Right lobe of liver (tissue), 6 donors: ENCODE measurements around the gene RANBP17. TPM values are rescaled to one million over a fixed set of nuclear protein-coding genes. Genes with fewer than 3 reads are reported as not detected.

Experiments used
- ATAC-seq, 4 donors: fragments of 200-7000 bp; cut with Tn5 transposase; one replicate each; pipeline ENCODE4 v1.9.1; 2020; ENCODE audit warnings: mild to moderate bottlenecking in 4 of 4, moderate library complexity in 4 of 4
- DNase-seq, 3 donors: peaks; one replicate each; pipeline ENCODE4 v3.0.0-alpha.2; 2020
- H3K27ac ChIP-seq, 3 donors: fragments of 200-600 bp; one replicate each; pipeline ENCODE4 v1.8.0; 2022
- H3K27me3 ChIP-seq, 2 donors: fragments of 200-600 bp; one replicate each; pipeline ENCODE4 v1.8.0; 2022
- H3K36me3 ChIP-seq, 4 donors: fragments of 200-600 bp; sonication (generic) in 1 of 4; one replicate each; pipeline versions ENCODE4 v1.5.1 to v1.8.0; 2017 to 2022; ENCODE audit warnings: control low read depth in 1 of 4
- H3K4me1 ChIP-seq, 4 donors: fragments of 200-600 bp; sonication (generic) in 1 of 4; one replicate each; pipeline versions ENCODE4 v1.5.1 to v1.8.0; 2017 to 2022; ENCODE audit warnings: control low read depth in 1 of 4
- H3K4me3 ChIP-seq, 3 donors: fragments of 200-600 bp; one replicate each; pipeline ENCODE4 v1.8.0; 2022
- H3K9me3 ChIP-seq, 4 donors: fragments of 200-600 bp; sonication (generic) in 1 of 4; one replicate each; pipeline versions ENCODE4 v1.5.1 to v1.8.0; 2017 to 2022; ENCODE audit warnings: control low read depth in 1 of 4
- CTCF ChIP-seq, 4 donors: fragments of 200-600 bp in 3 of 4; fragments of 450-650 bp in 1 of 4; IDR thresholded peaks; one replicate each; pipeline versions ENCODE4 v1.5.1 to v1.8.0; 2016 to 2022; ENCODE audit warnings: antibody characterized with exemption in 4 of 4, mild to moderate bottlenecking in 2 of 4
- POLR2A ChIP-seq: fragments of 450-650 bp; IDR thresholded peaks from one replicate; pipeline ENCODE4 v1.6.1; 2017; ENCODE audit warnings: antibody characterized with exemption, mild to moderate bottlenecking
- WGBS: methylation state at CpG from one replicate; pipeline ENCODE4 v1.1.6; 2018; ENCODE audit warnings: low coverage, low lambda C conversion rate; ENCODE audit not compliant: insufficient coverage; ENCODE audit errors: missing lambda C conversion rate; 5-methylcytosine and 5-hydroxymethylcytosine counted together
- intact Hi-C, 2 donors: fragments of 100-400 bp; cut with DNase I; formaldehyde crosslinking; loops; one replicate each; pipeline versions ENCODE4 v1.11.2 to v1.14.1; 2022
- total RNA-seq, 6 experiments: library from RNA; depleted of rRNA in 2 of 6; stranded (reverse); fragments of >200 nt in 2 of 6; fragmentation: NEBNext Ultra II Directional in 3 of 6; extraction: Animal tissue kit (Norgen Biotek cat#: 25700) in 3 of 6; gene quantifications; one replicate each; pipeline versions ENCODE4 v1.1.0 to v1.2.4, GENCODE V29; 2016 to 2023
- donor health status: DM: no; HTN: yes; CAD: no.
- donor health status: DM: no; HTN: no; CAD: no.
- donor health status: DM: no; HTN: no; CAD: no.
- donor health status: DM: no; HTN: yes; CAD: no.
- donor health status: DM: no; HTN: yes; CAD: no.

The RANBP17 gene
- total RNA-seq, 6 experiments from 2014 or later, result 1.5 to 5.7 (median 4.7) TPM

- H3K36me3 ChIP-seq, result no peaks in the 10 kb centered on the region
- H3K4me1 ChIP-seq, result no peaks in the 10 kb centered on the region
- peak in 3 of 4 donors; percentile 20 to 30 (median 23) for ATAC-seq
- DNase-seq, result no peak
- intact Hi-C loops, result no loop called here
- H3K4me3 ChIP-seq, result peak overlapping the region in 1 of 3 donors; percentile 68
- H3K27ac ChIP-seq, result no peak overlapping the region
- no peaks in the 10 kb centered on the region for H3K9me3 ChIP-seq
- TF ChIP-seq POLR2A, result no peak
- no peak for TF ChIP-seq CTCF (IDR thresholded peaks at IDR 0.05)
- no peaks in the 10 kb centered on the region for H3K27me3 ChIP-seq
- WGBS, result 86% methylated on average over 4 of the region's 5 CpGs
These were observed 776 bp upstream of the RANBP17 start for GRCh38 chr5:170860818-170861666.

DNA sequence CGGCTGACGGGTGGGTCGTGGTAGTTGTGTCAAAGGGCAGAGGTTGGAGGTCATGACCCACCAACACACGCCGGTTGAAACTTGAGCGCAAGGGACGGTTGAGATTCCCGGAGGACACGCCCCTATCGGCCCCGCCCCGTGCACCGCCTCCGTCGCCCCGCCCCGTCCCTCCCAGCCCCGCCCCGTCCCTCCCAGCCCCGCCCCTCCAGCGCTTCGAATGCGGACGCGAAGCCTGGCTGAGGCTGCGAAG is 226 bp upstream of the RANBP17 start:
- no CpG with 5 or more reads among the region's 26 CpGs for WGBS
- ATAC-seq (no peak), DNase-seq (peak in 2 of 3 donors; percentile 63 to 69)
- Histone ChIP-seq H3K4me1 (no peaks in the 10 kb centered on the region), H3K9me3 (no peaks in the 10 kb centered on the region), H3K27ac (no peak overlapping the region), H3K4me3 (peak overlapping the region; percentile 47 to 74 (median 68)), H3K36me3 (no peaks in the 10 kb centered on the region), H3K27me3 (no peaks in the 10 kb centered on the region)
- intact Hi-C loops, result no loop called here
- TF ChIP-seq CTCF (IDR thresholded peaks at IDR 0.05) (no peak), POLR2A (no peak)

DNA sequence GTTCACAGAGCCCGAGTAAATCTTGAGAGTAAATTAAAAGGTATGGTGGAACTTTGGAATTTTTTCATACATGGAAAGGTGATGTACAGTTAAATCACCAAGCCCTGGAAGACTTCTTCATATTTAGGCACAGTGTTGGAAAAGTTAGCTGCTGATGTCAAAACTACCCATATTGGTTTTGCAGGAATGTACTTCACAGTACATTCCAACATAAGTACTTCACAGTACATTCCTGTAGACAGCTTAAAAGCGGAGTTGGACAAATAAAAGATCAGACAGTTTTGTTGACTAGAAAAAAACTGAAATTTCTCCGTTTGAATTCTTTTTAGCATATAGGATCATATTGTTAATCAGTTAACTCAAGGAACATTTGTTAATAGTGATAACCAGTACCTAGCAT is 1.8 kb downstream of the RANBP17 start:
- Histone ChIP-seq H3K9me3 (no peaks in the 10 kb centered on the region), H3K27ac (no peak overlapping the region), H3K27me3 (no peaks in the 10 kb centered on the region), H3K4me1 (no peaks in the 10 kb centered on the region), H3K36me3 (no peaks in the 10 kb centered on the region), H3K4me3 (no peak overlapping the region)
- intact Hi-C loops, result no loop called here
- WGBS, result 81% methylated on average over 3 of the region's 3 CpGs
- ATAC-seq (no peak), DNase-seq (no peak)
- TF ChIP-seq CTCF (IDR thresholded peaks at IDR 0.05) (no peak), POLR2A (no peak)

- no peaks in the 10 kb centered on the region for H3K27me3 ChIP-seq
- intact Hi-C loops, result no loop called here
- H3K36me3 ChIP-seq, result no peaks in the 10 kb centered on the region
- H3K27ac ChIP-seq, result no peak overlapping the region
- no peak overlapping the region for H3K4me3 ChIP-seq
- no peaks in the 10 kb centered on the region for H3K4me1 ChIP-seq
- TF ChIP-seq POLR2A, result no peak
- no peak for TF ChIP-seq CTCF (IDR thresholded peaks at IDR 0.05)
- ATAC-seq, result no peak
- no peak for DNase-seq
- H3K9me3 ChIP-seq, result no peaks in the 10 kb centered on the region
- WGBS, result 60% methylated on average over 1 of the region's 1 CpG
These were observed 3.8 kb downstream of the RANBP17 start for GRCh38 chr5:170865622-170866021.
